GM19328 (cell line): ENCODE data around the gene ATP6V1F.
"Not testable (repeated sequence)": the region's sequence is repeated elsewhere in the genome, so short reads cannot be mapped to it uniquely, and the experiment has no call there.

Experiments
- ATAC-seq: cut with Tn5 transposase; IDR thresholded peaks from one replicate; pipeline ENCODE4 v1.9.1; 2021; ENCODE audit warnings: mild to moderate bottlenecking, moderate library complexity; ENCODE audit not compliant: unreplicated experiment

Gene ATP6V1F

DNA sequence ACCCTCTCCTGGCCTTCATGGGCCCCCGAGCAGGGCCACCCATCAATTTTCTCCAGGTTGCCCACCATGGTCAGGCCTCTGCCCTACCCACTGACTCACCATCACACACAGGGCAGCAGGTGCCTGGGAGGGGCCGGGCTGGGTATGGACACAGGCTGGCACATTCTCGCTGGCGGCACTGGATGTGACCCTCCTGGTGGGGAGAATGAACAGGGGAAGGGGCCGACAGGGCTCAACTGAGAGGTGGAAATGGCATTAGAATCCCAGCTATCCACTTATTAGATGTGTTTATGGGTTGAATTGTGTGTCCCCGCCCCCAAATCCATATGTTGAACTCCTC is 31.4 kb downstream of the ATP6V1F start:
- no peak for ATAC-seq

DNA sequence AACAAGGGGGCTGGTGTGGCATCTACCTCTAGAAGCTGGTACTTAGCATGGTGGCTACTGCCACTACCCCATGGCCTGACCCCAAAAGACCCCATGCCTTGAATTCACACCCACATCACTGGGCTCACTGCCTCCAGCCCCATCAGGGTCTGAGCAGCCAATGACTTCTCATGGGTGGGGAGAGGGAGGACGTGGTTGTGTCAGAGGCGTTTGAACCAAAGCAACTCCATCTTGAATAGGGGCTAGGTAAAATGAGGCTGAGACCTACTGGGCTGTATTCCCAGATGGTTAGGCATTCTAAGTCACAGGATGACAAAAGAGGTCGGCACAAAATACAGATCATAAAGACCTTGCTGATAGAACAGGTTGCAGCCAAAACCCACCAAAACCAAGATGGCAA is 32.7 kb downstream of the ATP6V1F start:
- no peak for ATAC-seq

DNA sequence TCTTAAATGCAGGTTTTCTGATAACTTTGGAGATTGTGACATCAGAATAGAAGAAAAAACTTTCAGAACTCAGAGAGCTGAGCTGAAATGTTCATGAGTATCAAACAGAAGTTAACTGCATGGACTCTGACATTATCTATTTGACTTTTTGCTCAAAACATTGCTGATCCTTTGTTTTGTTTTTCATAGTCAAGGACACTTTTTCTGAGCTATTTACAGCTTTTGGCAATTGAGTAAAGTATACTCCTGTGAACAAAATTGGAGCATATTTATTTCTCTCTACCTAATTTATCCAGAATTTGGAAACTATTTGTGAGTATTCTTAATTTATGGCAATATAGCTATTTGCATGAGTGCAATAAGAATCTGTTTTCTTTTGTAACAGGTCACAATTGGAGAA is 36.7 kb downstream of the ATP6V1F start:
- ATAC-seq = no peak

DNA sequence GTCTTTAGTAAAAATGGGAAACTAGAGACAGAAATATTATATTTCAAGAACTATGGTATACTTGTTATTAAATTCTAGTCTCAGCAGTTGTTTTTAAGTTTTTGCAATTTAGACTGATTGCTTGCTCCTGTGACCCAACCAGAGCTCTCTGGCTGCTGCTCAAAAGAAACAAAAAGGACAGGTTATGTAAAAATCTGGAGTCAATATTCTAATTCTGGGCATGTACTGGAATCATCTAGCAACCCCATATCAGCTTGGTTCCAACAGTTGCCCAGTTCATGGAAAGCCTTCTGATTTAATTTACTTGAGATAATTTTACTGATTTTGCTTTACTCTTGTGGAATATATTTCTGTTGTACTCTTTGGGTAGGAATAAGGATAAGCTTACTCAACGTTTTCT is 37.6 kb downstream of the ATP6V1F start:
- no peak for ATAC-seq

DNA sequence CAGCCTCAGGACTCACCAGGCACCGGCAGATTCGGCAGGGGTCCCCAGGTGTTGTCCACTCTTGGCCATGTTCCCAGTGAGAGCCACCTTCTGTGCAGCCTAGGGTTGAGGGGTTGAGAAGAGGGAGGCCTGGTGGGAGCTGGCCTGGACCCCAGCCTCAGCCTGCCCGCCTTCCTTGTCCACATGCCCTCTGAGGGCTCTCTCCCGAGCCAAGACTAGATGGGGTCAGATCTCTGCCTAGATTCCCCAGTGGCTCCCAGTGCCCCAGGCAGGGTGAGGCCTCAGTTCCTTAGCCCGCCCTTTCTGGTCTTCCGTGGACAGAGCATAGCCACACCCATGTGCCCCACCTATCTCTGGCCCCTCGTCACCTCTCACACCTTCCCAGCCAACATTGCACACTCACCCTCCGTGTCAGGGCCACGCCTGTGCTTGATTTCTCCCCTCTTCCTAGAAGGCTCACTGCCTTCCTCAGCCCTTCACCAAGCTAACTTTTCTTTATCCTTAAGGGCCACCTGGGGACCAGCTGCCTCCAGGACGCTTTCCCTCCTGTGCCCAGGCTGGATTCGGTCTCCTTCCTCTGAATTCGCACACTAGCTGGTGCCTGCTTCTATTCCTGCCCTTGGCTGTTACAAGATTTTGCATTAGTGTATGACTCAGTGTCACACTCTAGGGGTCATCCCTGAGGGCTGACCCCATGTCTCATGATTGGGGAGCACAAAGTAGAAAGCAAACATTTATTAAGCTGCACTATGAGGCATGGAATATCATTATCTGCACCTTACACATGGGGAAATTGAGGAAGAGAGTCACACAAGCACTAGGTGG is 40.3 kb downstream of the ATP6V1F start:
- no peak for ATAC-seq

DNA sequence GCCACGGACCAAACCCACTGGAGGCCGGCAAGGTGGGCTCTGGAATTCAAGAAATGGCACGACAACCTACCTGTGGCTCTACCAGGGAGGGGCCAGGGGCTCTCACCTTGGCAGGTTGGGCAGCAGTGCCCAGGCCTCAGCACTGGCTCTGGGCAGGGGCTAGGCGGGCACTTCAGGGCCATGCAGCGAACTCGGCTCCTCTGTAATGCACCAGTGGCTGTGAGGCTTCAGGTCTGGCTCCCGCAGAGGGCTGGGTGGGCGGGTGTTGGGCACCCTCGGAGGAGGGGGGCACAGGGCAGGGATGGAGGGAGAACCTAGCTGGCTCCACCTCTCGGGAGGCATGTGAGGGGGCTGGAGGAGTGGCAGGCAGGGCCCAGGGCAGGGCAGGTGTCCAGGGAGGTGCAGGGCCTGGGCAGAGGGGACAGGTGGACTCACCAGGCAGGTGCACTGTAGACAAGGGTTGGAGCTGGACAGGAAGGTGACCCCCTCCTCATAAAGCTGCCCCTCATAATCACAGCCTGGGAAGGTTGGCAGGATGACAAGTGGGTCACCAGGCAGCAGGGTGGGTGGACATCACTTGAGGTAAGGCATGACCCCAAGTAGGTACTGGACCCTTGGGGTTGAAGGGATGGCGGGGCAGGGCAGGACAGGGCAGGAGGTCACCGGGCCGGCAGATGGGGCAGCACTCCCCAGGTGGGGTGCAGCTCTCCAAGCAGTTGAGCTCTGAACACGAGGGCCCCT is 41.1 kb downstream of the ATP6V1F start:
- ATAC-seq = no peak

DNA sequence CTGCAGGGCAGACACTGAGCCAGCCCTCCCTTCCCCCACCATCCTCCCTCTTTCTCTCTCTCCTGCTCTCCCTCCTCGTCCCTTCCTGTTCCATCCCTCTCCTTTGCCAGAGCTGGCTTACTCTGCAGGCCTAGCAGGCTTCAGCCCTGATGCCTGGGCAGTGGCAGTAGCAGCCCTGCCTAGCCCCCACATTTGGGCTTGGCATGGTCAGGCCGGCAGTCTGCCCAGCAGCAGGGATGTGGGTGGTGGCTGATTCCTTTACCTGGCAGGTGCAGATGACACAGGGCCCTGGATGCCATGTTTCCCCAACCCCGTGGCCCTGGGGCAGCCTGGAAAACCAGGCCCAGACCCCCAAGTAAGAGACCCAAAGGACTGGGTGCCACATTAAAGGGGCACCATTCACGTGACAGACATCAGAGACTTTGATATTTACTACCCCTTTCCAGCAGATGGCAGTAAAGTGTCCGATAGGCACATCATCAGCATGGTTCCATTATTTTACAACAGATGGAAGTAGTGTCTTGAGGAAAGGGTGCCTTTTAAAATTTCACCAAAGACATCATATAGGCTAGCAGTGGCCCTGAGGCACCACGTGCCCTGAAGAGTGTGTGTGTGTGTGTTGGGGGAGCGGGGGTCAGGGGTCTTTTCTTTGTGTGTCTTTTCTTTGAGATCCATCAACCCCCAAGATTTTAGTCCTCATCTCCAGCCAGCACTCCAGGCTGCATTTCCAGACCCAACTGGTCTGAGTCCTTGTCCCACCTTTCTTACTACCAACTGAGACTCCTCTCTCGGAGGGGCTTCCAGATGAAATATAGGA is 41.9 kb downstream of the ATP6V1F start:
- ATAC-seq = no peak

DNA sequence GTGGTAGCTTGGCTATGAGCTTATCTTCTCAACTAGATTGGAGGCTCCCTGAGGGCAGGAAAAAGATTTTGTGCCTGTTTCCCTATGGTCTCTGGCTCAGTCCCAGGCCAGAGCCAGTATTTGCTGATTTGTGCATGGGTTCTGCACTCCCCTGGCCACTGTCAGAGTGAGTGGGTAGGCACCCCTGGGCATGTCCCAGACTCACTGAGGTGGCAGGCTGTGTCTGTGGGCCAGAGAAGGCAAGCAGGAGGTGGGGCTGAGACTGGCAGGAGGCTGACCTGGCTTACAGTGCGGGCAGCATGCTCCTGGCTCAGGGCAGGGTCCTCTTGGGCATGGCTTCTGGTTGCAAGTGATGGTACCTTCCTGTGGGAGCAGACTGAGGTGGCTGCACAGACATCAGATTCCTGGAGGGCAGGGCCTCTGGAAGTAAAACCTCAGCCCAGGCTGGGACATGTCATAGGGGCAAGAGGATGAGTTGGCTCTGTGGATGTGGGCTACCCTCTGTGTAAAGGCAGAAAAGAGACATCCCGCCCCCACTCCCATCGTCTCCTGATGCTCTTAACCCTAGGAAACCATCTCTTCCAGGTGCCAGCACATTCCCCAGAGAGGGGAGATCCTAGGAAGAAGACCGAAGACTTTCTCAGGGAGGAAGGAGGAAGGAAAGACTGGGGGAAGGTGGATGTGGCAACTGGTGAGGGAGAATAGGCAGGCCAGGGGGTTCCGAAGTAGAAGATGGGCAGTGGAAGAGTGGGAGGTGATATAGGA is 43.5 kb downstream of the ATP6V1F start:
- ATAC-seq = no peak

DNA sequence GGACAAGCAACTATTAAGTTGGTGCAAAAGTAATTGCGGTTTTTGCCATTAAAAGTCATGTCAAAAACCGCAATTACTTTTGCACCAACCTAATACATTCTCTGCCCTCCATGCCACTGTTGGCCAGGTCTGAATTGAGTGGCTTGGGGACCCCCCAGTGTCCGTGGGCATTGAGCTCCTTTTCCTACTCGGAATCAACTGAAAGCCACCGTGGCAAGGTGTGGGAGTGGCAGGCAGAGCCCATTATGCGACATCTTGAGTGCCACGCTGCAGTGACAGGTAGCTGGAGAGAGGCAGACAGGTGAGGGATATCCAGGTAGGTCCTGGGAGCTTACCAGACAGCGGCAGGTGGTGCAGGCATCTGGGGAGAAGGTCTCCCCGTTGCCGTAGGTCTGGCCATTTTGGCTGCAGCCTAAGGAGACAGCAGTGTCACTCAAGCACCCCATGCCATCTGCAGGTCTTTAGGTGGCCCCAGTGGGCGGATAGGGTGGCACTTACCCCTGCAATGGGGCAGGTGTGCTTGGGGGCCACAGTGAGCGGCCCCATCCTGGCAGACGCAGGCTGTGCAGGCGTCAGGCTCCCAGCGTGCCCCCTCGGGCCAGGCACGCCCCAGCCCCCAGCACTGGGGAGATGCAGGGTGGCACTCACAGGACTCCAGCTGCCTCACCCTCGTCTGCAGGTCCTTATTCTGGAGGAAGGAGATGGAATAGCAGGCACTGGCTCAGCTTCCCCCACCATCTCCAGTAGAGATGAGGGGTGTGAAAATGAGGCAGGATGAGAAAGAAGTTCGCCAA is 44.3 kb downstream of the ATP6V1F start:
- no peak for ATAC-seq

DNA sequence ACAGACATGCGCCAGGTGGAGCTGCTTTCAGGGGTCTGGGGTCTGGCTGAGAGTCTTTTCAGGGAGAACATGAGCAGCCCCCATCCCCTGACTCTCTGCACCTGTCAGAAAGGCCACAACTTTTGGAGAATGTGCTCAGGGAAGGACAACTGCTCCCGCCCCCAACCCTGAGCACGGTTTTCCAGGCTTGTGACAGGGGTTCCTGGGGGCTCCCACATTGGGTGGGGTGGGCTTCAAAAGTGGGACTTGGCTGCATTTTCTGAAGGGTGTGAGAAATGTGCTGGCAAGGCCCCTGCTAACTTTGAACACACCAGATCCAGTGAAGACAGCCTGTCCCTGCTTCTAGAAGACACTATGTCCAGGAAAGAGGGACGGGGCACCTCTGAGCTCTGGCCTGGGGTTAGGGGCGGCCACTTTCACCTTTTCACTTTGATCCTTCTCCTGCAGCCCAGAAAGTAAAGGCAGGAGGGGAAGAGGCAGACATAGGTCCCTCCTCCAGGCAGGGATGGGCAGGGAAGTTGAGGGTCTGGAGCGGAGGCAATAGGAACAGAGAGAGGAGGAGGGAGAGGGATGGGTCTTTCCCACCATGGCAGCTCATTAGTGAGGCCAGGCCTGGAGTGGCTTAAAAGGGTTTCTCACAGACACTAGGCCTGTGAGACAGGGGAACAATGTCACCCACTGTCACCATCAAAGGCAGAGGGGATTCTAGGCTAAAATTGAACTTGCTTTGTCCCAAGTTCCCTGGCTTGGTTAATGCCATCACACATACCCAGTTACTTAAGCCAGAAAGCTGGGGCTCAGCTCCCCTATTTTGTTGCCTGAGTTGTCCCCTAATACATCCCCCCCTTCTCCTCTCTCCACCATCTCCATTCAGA is 46.3 kb downstream of the ATP6V1F start:
- ATAC-seq = no peak

DNA sequence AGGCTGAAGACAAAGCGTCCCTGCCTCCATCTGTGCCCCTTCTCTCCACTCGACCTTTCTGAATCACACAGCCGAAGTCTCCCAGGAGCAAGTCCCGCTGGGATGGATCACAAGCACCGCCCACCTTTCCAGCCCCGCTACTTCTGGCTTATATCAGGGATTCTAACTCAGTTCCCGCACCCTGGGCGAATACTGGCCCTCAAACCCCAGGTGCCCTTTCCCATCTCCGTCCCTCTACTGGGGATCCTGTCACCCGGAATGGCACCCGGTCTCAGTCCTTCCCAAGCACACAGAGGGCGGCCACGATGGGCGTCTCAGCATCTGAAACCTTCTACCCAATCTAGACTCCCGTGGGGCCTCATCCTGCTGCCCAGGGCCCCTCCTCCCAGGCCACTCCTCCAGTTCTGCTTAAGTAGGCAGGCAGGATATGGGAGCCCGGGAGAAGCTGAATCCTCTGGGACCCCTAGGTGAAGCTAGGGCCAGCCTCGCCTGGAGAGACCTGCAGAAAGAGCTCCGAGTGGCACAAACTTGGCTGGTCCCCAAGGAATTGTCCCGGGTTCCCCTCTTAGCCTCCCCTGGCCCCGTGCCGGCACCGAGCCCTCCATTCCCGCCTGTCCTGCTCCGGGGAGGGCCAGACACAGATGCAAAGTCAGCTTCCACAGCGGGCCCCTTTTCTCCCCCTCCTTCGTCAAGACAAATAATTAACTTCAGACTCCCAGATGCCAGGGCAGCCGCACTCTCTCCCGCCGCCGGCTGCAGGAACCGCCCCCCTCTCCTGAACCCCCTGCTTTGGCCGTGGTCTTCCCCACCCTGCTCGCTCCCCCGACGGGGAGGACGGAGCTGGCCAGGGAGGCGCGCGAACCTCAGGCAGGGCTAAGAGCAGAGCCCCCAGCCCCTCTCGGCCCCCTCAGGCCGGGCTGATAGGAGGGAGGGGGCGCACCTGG is 47.2 kb downstream of the ATP6V1F start:
- no peak for ATAC-seq

DNA sequence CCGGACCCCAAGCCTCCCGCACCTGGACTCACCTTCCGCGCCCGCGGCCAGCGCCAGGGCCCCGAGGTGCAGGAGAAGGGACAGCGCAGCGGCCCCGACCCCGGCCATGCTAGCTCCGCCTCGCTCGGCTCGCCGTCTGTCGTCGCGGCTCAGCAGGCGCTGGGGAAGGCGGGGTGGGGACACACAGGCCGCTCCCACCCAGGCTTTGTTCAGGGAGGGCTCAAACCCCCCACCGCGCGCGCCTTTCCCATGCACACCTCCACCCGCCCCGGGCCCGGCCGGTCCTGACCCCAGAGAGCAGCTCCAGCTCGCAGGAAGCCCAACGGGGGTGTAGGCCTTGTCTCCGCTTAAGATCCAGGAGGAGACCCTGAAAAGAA is 47.9 kb downstream of the ATP6V1F start, which contains the start of gene KCP:
Gene KCP (minus strand): TSS at position 141 of the 377 bp plus-strand sequence. CDS start 33 bp downstream, at position 108.
- no peak for ATAC-seq

DNA sequence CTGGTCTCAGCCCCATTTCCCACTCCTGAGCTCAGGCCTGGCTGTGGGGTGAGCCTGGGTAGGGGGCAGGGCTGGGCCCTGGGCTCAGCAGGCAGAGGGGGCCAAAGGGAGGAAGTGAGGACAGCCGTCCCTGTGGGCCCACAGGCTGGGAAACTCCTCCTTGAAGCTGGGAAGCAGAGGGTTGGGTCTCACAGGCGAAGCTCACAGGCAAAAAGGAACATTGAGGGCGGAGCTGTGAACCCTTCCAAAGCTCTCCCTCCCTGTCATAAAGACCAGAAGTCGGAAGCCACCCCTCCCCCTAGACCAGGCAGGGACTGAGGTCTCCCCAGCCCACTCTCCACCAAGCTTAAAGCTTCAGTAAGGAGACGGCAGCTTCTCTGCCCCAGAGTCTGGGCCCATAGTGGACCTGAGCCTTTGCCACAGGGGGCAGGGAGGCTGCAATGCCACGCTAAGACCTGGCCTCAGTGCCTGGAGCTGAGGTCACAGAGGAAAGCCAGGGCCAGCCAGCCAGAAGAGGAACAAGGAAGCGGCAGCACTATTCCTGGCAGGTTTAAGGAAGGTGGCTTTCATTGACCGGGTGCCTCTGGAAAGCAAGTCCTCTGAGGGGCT is 48.9 kb downstream of the ATP6V1F start:
- no peak for ATAC-seq

DNA sequence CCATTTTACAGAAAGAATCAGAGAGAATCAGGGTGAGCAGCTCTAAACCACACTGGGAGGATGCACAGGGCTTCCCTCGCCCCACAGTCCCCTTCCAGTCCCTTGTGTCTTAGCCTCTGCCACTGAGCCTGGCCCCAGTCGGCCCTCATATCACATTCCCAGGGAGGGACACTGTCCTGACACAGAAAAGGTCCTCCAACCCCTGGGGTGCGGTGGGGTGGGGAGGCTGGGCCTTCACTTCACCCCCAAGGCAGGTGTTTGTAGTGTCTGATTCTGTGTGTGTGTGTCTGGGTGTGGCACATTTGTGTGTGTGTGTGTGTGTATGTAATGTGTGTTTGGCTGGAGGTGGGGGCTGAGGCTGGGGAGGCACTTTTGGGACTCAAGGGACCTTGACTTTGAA is 49.6 kb downstream of the ATP6V1F start:
- ATAC-seq = no peak

DNA sequence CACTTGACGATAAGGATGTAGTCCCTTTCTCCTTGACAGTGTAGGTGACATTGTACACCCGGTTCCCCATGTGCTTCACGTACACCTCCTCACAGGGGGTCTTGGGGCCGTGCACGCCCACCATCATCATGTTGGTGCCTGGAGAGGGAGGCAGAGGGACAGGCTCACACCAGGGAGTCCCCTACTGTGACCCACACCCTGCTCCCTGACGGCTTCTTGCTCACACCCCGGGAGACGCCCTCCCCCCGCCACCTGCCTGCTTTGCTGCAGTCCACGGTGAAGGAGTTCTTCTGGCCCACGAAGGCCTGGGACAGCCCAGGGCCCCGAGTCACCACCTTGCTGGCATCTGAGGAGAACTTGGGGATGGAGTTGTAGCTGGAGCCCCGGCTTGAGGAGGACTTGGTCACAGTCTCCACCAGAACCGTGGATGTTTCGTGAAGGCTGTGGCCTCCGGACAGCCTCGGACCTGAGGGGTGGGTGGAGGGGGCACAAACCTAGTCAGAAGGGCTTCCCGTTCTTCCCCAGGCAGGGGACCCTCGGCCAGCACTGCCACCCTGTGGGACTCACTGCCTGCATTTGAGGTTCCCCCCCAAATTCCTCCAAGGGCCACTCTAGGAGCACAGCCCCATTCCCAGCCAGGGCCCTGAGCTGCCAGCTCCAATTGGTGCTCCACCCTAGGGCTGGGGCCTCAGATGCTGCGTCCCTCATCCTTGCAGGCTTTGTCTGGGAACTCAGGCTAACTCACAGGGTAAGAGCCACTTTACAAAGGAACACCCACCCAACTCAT is 50.2 kb downstream of the ATP6V1F start:
- not testable (repeated sequence) for ATAC-seq

DNA sequence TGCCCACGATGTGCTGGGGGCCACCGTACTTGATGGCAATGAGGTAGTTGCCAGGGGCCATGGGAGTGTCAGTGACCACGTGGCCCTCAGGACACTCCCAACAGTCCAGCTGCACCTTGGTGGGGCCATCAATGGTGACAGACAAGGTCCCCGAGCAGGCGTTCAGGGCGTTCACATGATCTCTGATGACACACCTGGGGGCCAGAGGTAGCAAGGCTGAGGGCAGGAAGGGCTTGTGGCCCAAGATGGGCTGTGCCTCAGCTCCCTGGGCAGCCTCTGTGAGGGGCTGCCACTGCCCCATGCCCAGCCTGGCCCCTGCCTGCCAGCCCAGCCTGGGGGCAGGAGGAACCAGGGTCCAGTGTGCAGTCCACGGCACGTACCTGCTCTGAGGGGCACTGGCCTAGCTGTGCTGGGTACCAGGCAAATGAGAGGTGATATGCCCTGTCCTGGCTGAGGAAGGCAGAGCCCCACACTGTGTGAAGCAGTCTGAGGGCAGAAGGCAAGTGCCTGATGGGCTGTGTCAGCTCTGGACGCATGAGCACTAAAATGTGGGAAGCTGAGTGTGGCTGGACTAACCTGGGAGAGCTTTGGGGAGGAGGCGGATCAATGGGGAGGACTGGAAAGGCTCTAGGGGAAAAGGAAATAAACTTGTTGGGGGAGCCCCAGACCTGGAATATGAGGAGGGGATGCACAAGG is 51.4 kb downstream of the ATP6V1F start:
- no peak for ATAC-seq
